KBM-7 (cell line): ENCODE measurements around the gene MTIF2.
"Not testable (repeated sequence)": the region's sequence is repeated elsewhere in the genome, so short reads cannot be mapped to it uniquely, and the experiment has no call there.

ENCODE experiments used
- DNase-seq: peaks from one replicate; pipeline ENCODE4 v3.0.0-alpha.2; 2015
- in situ Hi-C: fragments of 300-500 bp; cut with MboI; formaldehyde crosslinking; loops from 2 replicates; pipeline ENCODE4 v1.14.3; 2020; ENCODE audit warnings: low sequenced_read_pairs, low pct_unique_long_range_greater_than_20kb, mixed read lengths

MTIF2 gene, protein sequence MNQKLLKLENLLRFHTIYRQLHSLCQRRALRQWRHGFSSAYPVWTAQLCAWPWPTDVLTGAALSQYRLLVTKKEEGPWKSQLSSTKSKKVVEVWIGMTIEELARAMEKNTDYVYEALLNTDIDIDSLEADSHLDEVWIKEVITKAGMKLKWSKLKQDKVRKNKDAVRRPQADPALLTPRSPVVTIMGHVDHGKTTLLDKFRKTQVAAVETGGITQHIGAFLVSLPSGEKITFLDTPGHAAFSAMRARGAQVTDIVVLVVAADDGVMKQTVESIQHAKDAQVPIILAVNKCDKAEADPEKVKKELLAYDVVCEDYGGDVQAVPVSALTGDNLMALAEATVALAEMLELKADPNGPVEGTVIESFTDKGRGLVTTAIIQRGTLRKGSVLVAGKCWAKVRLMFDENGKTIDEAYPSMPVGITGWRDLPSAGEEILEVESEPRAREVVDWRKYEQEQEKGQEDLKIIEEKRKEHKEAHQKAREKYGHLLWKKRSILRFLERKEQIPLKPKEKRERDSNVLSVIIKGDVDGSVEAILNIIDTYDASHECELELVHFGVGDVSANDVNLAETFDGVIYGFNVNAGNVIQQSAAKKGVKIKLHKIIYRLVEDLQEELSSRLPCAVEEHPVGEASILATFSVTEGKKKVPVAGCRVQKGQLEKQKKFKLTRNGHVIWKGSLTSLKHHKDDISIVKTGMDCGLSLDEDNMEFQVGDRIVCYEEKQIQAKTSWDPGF

GRCh38 chr2:55268907-55269644 is at the start of gene MTIF2:
TSS of gene MTIF2 (minus strand) at chr2:55269231. CDS start at chr2:55263858, 5,373 bp downstream.
- DNase-seq: peak; percentile 95
- in situ Hi-C loops: no loop called here

GRCh38 chr2:55314985-55315384 is 46.0 kb upstream of the MTIF2 start:
- in situ Hi-C loops: no loop called here
- no peak for DNase-seq

DNA sequence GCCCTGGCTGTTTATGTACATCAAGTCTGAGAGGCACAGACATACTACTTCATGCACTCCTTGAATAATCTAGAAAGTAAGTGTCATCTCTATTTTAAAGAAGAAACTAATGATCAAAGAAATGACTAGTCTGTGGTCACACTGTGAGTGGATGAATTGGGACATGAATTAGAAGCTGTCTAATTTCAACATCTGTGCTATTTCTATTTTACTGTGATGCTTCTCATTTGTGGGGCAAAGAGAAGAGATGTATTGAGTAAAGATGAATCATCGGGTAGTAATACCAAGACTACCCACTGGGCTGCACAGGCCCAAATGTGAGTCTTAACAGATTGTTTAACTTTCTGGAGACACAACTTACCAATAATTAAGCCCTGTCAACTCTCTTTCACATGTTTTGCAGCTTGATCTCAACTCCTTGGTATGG is 42.4 kb upstream of the MTIF2 start:
- in situ Hi-C loops: no loop called here
- DNase-seq: peak; percentile 6

- no peak for DNase-seq
- in situ Hi-C loops: no loop called here
These were observed 40.4 kb upstream of the MTIF2 start for GRCh38 chr2:55309446-55309845.

DNA sequence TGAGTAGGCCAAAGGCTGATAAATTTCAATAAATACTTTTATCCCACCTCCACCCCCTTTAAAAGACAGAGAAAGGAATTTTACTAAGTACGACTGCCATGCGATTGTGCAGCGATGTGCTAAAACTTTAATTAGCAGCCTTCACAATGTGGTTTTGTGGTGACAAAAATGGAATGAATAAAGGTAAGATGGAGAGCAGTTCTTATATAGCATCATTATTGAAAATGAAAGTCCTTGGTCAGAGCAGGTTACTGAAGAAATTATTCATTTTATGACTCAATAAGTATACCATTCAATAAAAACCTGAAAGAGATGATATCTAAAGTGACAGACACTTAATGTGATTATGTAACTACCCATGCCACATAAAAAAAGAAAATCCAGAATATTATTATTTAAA is 33.2 kb upstream of the MTIF2 start:
- in situ Hi-C loops: no loop called here
- no peak for DNase-seq

- DNase-seq: no peak
- in situ Hi-C loops: no loop called here
These were observed 32.2 kb upstream of the MTIF2 start for GRCh38 chr2:55301277-55301676.

DNA sequence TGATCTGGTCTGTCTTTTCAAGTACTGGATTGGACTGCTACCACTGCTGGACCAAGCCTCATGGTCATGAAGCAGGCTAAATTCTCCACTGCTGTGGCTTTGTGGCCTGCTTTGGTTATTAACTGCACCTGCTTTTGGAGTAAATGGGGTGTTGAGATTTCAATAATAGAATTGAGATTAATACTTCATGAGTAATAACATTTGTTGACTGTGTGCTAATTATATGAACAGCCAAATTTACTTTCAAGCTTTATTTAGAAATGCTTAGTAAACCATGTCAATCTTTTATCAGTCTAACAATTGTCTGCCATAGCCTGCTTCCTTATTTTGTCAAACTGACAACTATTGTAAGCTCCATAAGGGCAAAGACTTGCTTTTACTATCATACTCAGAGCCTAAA is 27.4 kb upstream of the MTIF2 start:
- in situ Hi-C loops: no loop called here
- no peak for DNase-seq

- in situ Hi-C loops: no loop called here
- DNase-seq: no peak
These were observed 14.1 kb upstream of the MTIF2 start for GRCh38 chr2:55283083-55283482.

DNA sequence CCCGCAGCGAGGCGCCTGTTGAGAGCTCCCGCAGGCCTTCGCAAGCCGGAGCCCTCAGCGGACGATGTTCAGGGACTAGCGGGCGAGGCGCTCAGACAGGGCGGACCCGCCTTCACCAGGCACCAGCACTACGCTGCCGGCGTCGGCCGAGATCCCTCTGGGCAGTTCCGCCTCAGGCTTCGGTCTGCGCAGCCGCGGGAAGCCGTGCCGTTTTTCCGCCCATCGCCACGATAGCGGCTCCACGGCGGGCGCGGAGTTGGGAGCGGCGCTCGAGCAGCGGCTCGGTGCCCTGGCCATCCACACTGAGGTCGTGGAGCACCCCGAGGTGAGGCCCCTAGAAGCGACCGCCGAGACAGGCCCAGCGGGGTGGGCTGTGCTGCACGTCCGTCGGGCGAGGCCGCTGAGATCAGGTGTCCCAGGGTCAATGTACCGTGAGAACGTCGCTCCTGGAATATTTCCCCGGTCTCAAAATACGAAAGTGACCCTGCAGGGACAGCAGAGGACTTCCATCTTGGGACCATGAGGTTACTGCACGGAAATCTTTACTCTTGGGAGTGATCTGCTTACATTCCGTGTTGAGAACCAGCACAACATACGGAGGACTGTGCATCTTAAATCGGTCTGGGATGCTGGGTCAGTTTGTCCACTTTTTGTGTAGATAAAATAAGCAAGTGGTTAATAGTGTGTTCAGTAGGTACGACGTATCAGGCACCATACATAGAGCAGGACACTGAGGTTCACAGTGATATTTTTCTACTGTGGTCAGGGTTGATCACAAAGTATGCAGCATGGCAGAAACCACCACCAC is 13.3 kb upstream of the MTIF2 start:
- in situ Hi-C loops: no loop called here

DNA sequence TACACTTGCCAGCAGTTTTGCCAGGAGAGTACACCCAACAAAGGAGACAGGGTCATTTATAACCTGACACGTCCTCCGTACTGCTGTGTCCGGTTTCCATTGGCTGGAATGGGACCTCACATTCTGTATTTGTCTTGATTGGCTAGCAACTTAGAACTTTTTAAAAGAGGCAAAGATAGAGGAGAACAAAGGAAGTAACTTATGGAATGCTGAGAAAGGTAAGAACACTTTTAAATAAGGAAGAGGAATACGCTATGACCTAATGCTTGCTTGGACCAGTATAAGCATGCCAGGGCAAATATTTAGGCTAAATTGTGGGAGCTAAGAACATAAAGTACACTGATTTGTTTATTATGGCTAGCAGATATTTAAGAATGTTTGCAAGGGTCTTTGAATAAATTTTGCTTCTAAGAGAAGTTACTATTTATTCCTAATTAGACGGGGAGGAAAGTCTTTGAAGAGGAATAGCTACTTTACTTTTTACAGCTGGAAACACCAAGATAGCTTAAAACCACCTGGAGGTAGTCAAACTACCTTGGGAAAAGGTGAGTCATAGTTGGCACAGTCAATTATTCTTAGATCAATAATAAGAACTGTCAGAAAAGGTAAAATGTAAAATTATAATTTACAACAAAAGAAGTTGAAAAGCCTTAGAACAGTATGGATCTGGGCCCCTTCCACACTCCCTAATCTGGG is 12.0 kb upstream of the MTIF2 start:
- in situ Hi-C loops, DNase-seq: not testable (repeated sequence)

More for the DNA sequence above, 13.3 kb upstream of the MTIF2 start:
- peak; percentile 88 for DNase-seq

- in situ Hi-C loops: not testable (repeated sequence)
These were observed 10.9 kb upstream of the MTIF2 start for GRCh38 chr2:55279859-55280424.

DNA sequence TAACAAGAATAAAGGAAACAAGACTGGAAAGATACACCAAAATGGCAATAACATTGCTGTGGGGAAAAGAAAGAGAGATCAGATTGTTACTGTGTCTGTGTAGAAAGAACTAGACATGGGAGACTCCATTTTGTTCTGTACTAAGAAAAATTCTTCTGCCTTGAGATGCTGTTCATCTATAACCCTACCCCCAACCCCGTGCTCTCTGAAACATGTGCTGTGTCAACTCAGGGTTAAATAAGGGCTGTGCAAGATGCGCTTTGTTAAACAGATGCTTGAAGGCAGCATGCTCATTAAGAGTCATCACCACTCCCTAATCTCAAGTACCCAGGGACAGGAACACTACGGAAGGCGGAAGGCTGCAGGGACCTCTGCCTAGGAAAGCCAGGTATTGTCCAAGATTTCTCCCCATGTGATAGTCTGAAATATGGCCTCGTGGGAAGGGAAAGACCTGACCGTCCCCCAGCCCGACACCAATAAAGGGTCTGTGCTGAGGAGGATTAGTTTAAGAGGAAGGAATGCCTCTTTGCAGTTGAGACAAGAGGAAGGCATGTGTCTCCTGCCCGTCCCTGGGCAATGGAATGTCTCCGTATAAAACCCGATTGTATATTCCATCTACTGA is 10.3 kb upstream of the MTIF2 start:
- DNase-seq, in situ Hi-C loops: not testable (repeated sequence)

More at GRCh38 chr2:55279859-55280424, 10.9 kb upstream of the MTIF2 start:
- not testable (repeated sequence) for DNase-seq

DNA sequence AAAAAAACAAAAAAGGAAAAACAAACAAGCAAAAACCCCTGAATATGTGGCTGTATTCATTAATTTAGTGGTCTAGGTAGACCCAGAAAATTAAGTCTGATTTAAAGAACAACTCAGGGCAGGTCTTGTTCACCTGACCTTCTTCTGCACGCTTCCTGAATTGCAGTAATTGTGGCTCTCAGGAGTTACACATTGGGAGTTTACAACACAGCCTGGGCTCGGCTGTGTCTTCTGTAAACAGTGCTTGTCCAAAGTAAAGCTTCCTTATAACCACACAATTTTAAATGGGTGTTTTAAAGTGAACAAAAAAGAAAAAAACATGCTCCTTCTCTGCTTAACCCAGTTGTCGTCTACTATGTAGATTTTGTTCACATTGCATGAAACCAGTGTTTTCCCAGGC is 8.3 kb upstream of the MTIF2 start:
- in situ Hi-C loops: no loop called here
- no peak for DNase-seq

DNA sequence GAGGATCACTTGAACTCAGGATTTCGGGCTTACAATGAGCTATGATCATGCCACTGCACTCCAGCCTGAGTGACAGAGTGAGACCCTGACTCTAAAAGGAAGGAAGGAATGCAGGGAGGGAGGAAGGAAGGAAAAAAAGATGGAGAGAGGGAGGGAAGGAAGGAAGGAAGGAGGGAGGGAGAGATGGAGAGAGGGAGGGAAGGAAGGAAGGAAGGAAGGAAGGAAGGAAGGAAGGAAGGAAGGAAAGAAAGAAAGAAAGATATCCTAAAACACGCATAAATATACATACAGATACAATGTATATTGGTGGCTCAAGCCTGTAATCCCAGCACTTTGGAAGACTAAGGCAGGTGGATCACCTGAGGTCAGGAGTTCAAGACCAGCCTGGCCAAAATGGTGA is 5.3 kb upstream of the MTIF2 start:
- DNase-seq, in situ Hi-C loops: not testable (repeated sequence)

GRCh38 chr2:55269645-55269990 is 587 bp upstream of the MTIF2 start:
- DNase-seq: no peak
- in situ Hi-C loops: no loop called here

DNA sequence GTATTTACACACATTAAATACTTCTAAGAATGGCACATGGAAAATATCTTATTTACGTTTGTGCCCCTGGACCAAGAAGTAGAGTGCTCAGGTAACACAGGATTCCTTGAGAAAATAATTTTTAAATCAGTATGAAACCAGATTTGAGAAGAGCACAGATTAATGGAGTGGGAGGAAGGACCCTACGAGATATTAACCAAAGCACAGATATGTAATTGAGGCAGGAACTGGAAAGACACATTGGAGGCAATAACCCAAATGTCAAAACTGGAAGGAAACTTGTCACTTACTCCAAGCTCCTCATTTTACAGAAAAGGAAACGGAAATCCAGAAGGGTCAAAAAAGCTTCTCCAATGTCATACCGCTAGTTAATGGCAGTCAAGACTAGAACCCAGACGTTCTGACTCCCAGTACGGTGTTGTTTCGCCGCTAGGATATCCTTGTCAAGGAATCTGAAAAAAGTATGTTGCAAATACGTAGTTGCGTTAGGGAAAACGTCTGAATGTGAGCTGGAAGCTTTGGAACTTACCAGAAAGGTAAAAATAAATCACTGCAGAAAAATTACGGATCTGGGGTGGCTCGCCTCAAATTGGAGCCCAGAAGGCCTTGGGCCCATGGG is 634 bp downstream of the MTIF2 start:
- DNase-seq: no peak
- in situ Hi-C loops: no loop called here

DNA sequence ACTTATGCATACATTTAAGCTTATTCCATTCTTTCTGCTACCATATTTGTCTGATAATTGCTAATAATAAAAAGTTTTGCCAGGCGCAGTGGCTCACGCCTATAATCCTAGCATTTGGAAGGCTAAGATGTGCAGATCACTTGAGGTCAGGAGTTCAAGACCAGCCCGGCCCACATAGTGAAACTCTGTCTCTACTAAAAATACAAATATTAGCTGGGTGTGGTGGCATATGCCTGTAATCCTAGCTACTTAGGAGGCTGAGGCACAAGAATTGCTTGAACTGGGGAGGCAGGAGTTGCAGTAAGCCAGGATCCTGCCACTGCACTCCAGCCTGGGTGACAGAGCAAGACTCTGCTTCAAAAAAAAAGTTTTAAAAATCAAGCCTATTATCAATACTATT is 9.4 kb downstream of the MTIF2 start:
- DNase-seq, in situ Hi-C loops: not testable (repeated sequence)
